ENCODE measurements around the gene ZFYVE27.

The ZFYVE27 gene

GRCh38 chr10:97759158-97759887 is 22.4 kb downstream of the ZFYVE27 start (continued):
- TF ChIP-seq ZBTB17 (tag by site-specific recombination; IDR thresholded peaks at IDR 0.05) (peak; percentile 73), KLF17 (tag by site-specific recombination; IDR thresholded peaks at IDR 0.05) (0 out of 2 replicates have a peak, but pooled peaks have one; percentile 12), ZNF473 (tag by site-specific recombination; IDR thresholded peaks at IDR 0.05) (no peak), ZSCAN4 (tag by site-specific recombination; IDR thresholded peaks at IDR 0.05) (no peak), MEIS1 (CRISPR knock-in tag; IDR thresholded peaks at IDR 0.05; ENCODE audit: borderline replicate concordance) (no peak), FEZF1 (tag by site-specific recombination; IDR thresholded peaks at IDR 0.05) (no peak), ZNF623 (tag by site-specific recombination; IDR thresholded peaks at IDR 0.05) (no peak), ZNF121 (tag by site-specific recombination; IDR thresholded peaks at IDR 0.05) (peak; percentile 72; the same call in 1 of the 2 replicates), ZNF37A (tag by site-specific recombination; IDR thresholded peaks at IDR 0.05) (no peak), REPIN1 (tag by site-specific recombination; IDR thresholded peaks at IDR 0.05; ENCODE audit: low read depth) (no peak), KLF9 (tag by site-specific recombination; IDR thresholded peaks at IDR 0.05; ENCODE audit: low read depth) (no peak), ZNF362 (tag by site-specific recombination; IDR thresholded peaks at IDR 0.05) (no peak), GLIS1 (tag by site-specific recombination; IDR thresholded peaks at IDR 0.05) (0 out of 2 replicates have a peak, but pooled peaks have one; percentile 20), ZNF366 (tag by site-specific recombination; conservative IDR thresholded peaks at IDR 0.05) (no peak), SP3 (tag by site-specific recombination; IDR thresholded peaks at IDR 0.05) (no peak), BCL6B (tag by site-specific recombination; IDR thresholded peaks at IDR 0.05) (no peak), ZNF221 (tag by site-specific recombination; IDR thresholded peaks at IDR 0.05; ENCODE audit: borderline replicate concordance) (no peak), ZNF223 (tag by site-specific recombination; IDR thresholded peaks at IDR 0.05) (no peak), GFI1B (tag by site-specific recombination; IDR thresholded peaks at IDR 0.05) (no peak), ZNF324 (tag by site-specific recombination; IDR thresholded peaks at IDR 0.05) (no peak), ZNF16 (tag by site-specific recombination; IDR thresholded peaks at IDR 0.05; ENCODE audit: low read depth) (no peak), KLF1 (tag by site-specific recombination; IDR thresholded peaks at IDR 0.05) (peak; percentile 67), PRDM6 (tag by site-specific recombination; IDR thresholded peaks at IDR 0.05) (no peak), ZNF280C (tag by site-specific recombination; IDR thresholded peaks at IDR 0.05) (no peak), ZNF311 (tag by site-specific recombination; IDR thresholded peaks at IDR 0.05; ENCODE audit: borderline replicate concordance) (no peak), ZBTB49 (tag by site-specific recombination; IDR thresholded peaks at IDR 0.05; ENCODE audit: low read depth) (no peak), CTCF (tag by site-specific recombination; IDR thresholded peaks at IDR 0.05) (peak; percentile 93)

Data from HEK293 (cell line).